GM15510 (cell line): ENCODE data around the gene SIDT1.

Experiments
- POLR2A ChIP-seq: IDR thresholded peaks from 3 replicates; pipeline ENCODE4 v1.6.1; 2011; ENCODE audit warnings: borderline replicate concordance; ENCODE audit not compliant: insufficient read length; ENCODE audit errors: extremely low read depth

Gene SIDT1

DNA sequence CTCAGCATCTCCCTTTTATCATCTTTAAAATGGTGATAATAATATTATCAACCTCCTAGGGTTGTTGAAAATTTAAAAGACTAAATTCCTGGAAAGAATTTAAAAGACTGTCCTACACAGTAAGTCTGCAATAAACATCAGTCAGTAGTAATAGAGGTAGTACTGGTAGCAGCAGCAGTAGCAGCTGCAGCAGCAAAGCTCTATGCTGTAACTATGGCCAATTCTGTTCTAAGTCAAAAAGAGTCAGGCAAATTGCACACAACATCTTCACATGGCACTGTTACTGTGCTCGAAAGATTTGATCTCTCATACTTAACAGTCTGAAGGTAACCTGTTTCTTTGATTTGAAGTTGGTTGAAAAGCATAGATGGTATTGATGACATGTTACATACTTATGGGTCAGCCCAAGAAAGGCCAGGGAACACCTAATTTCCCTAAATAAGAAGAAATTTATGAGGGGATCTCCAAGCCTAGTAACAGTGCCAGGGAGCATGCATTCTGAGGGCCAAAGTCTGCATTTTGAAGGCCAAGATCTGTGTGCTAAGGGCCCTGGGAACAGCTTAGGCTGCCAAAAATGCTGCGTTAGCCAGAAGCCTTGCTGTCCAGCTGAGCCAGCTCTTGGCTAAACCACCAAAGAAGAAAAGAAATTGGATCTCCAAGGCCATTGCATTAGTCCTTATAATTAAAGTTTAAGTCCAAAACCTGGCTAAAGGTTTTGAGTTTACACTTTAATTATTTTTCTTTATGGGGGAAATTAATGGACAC, 68.2 kb downstream of the SIDT1 start:
- TF ChIP-seq POLR2A: no peak

DNA sequence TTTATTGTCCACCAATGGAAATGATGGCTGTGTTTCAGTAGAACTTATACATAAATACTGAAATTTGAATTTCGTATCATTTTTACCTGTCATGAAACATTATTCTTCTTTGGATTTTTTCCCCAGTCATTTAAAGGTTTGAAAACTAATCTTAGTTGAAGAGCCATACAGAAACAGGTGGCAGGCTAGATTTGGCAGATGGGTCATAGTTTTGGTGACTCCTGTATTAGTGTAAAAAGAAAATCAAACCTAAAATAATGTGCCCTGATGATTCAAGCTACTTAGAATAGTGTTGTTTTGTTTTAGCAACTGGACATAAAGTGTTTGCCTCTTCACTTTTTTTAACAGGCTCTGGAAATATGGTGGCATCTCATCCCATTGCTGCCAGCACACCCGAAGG, 68.9 kb downstream of the SIDT1 start:
- TF ChIP-seq POLR2A: no peak

DNA sequence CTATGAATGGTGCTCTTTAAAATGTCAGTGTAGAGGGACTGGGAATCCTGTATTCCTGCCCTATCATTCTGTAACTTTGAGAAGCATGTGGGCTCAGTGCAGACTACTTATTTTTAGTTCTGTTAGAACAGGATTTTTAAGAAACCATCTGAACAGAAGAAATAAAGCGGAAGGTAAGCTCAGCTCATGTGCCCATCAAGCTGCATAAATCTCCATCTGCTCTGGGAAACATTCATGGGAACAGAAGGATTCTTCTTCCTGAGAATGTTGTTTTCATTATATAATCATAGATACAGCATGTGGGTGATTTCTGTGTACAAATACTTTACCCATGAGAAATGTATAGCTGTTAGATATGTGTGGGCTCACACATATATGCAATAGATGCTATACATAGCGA, 69.9 kb downstream of the SIDT1 start:
- TF ChIP-seq POLR2A: no peak

DNA sequence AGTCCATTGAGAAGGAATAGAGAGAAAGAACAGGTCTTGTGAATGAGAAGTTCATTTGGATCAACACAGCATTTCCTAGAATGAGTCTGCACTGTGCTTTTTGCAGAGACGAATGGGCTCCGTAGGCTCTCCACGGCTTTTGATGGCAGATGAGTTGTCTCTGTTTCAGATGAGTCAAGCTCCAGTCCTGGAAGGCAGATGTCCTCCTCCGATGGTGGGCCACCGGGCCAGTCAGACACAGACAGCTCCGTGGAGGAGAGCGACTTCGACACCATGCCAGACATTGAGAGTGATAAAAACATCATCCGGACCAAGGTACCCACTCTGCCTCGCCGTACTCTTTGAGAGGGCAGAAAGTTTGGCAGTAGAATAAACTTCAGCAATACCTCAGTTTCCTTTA, 70.5 kb downstream of the SIDT1 start:
- TF ChIP-seq POLR2A: no peak

DNA sequence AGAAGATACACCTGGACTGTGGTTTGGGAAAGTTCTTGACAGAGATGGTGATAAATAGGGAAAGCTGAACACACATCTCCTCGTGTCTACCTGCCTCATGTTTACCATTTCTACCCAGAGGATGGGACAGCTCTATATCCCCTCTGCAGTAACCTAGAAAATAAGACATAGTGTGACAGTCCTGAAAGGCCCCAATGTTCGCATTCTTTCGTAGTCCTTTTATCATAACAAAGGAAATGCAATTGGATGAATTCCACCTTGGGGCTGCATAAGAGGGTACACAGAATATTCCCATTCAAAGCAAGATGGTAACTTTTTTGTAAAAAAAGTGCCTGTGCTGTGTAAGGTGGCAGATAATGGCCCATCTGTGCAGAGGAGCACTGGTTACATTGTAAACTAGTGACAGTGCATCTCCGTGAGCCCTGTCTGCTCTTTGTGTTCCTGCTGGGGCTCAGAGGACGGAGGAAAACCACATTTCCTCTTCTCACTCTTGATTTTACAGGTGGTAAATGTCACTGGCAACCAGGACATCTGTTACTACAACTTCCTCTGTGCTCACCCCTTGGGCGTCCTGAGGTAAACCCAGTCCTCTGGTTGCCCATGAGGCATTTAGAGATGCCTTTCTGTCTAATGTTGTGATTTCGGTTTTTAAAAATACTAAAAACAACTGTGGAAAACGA, 74.3 kb downstream of the SIDT1 start:
- TF ChIP-seq POLR2A: no peak

DNA sequence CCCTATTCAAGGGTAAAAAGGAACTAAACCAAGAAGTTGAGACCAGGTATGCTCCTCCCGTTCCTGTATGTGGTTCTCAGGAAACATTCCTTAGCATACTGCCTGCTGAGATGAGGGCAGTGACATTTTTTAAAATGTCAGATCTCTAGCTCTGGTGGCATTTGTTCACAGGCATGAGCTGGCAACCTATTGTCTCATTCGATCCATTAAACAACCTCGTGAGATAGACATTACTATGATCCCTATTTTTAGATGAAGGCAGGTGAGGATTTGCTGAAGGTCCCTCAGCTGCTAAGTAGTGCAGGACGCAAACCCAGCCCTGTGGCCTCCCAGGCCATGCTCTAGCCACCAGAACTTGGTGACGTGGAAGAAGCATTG, 74.9 kb downstream of the SIDT1 start:
- TF ChIP-seq POLR2A: no peak

DNA sequence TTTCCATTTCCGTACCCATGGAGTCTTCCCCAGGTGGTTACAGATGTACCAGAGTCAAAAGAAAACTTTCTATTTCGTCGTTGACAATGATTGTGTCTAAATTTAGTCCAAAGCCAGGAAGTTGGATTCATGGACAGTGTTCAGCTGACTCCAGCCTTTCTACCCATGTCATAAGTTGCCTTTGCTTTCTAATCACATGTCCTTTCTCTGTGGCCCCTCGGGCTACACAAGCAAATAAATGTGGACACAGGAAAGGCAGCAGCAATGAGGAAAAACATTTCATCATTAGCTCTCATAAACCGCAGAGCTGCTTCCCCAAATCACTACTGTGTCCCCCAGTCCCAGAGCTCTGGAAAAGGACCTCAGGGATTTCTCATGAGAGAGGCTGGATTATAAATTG, 82.0 kb downstream of the SIDT1 start:
- TF ChIP-seq POLR2A: no peak

DNA sequence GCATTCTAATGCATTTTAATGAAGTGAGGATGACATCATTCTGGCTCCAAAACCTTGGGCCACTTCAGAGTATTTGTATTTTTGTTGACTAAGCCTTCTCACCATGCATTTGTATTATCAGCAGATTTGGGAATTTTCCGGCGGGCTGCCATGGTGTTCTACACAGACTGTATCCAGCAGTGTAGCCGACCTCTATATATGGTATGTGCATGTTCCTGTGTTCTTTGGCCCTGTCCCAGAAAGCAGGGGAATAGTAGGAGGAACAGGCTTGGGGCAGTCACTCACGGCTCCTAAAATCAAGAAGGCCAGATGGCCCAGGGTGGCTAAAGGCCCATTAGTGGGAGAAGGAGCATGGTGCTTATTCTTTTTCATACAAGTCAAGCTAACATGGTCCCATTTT, 83.6 kb downstream of the SIDT1 start:
- TF ChIP-seq POLR2A: no peak

DNA sequence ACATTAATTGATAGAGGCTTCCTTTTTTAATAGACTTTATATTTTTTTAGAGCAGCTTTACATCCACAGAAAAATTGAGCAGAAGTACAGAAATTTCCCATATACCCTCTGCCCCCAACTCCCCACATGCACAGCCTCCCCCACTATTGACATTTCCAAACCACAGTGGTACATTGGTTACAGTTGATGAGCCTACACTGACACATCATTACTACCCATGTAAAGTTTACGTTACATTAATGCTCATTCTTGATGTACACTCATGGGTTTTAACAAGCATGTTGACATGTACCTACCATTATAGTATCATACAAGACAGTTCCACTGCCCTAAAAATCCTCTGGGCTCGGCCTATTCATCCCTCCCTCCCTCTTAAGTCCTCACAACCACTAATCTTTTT, 85.4 kb downstream of the SIDT1 start:
- no peak for TF ChIP-seq POLR2A

DNA sequence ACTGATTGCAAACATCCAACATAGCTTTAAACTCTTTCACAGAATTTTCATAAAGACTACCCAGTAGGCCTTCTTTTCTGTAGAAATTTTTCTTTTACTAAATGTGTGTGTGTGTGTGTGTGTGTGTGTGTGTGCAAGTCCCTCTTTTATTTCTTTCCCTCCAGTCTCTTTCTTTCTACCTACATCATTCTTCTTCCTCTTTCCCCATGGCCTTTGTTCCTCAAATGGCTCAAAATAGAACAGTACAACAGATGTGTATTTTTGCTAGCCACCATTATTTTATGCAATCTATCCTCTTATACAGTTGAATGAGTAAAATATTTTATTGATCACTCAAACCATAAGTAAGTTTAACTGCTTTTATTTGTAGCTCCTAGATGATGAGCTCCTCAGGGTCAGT, 87.7 kb downstream of the SIDT1 start:
- TF ChIP-seq POLR2A: no peak

DNA sequence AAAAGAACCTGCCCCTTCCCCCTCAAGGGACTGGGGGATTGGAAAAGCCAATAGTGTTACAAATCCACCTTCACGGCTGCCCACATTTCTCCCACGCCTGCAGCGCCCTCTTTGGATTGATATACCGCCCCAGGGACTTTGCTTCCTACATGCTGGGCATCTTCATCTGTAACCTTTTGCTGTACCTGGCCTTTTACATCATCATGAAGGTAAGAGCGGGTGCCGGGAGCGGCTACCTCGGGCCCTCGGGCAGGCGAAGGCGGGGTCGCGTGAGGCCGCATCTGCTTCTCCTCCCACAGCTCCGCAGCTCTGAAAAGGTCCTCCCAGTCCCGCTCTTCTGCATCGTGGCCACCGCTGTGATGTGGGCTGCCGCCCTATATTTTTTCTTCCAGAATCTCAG, 91.0 kb downstream of the SIDT1 start:
- TF ChIP-seq POLR2A: no peak

DNA sequence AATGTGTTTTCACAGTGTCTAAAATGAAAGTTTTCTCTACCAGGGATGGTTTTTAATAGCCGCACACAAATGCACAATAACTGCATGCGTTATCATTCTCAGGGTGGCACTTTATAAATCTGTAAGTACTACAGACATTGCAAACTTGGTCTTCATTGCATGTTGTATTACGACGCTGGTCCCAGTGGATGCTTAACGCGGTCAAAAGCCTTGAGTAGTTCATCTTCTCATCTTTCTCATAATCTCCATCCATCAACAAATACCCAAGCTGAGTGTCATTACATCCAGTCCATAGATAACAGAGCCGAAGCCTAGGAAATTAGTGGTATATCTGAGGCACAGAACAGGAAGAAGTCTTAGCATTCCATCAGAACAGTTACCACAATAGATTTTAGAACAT, 91.5 kb downstream of the SIDT1 start:
- TF ChIP-seq POLR2A: no peak

DNA sequence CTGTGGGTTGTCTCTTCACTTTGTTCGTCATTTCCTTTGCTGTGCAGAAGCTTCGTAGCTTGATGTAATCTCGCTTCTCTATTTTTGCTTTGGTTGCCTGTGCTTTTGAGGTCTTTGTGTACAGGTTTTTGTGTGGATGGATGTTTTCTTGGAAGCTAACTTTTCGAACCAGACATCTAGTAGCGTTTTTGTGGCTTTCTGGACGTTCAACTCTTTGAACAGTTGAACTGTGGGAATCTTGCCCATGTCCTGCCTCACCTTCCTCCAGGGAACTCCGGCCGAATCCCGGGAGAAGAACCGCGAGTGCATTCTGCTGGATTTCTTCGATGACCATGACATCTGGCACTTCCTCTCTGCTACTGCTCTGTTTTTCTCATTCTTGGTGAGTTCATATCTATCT, 93.5 kb downstream of the SIDT1 start:
- TF ChIP-seq POLR2A: no peak

DNA sequence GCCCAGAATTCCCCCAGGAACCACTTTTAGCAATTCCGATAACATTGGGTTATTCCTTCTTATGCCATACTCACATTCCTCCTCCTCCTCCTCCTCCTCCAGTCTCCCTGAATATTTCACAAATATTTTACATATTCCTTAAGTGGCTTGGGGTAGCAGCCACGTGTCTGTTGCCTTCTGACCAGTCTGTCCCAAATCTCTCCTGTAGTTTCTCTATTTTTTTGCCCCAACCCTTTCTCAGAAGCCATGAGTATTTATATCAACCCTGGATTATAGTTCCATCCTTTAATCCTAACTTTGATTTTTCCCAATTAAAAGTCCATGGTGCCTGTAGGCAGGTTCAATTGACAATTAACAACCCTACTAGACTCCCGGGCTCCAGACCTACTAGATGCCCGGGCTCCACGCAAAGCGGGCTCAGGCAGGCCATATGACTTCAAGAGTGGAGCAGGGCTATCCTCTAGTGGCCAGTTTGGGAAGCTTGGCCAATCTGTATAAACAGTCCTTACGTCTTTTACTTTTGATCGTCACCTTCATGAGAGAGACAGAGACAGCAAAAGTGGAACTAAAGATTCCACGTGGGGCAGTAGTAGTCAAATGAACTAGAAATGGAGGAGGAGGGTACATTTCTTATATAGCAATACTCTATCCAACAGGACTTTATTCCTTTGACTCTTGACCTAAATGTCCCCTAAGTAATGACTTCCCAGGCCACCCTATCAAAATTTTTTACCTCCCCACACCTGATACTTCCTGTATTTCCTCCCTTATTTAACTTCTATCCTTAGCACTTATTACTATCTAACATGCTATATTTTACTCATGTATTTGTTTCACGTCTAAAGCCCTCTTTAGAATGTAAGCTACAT, 94.4 kb downstream of the SIDT1 start:
- TF ChIP-seq POLR2A: no peak

DNA sequence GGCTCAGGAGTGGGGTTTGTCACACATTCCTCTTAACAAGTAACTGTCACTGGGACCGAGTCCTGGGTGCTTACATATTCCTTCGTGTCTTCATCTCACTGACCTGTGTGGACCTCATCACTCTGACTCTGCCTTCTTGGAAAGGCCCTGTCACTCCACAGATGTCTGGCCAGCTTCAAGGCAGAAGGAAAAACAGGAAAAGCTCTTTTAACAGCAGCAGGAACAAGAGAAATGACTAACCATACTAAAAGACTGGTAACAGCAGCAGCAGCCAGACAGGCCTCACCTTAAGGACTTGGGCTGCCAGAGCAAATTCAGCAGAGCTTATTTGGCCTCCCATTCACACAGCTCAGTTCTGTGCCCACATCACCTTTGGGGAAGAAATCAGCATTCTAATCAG, 96.0 kb downstream of the SIDT1 start:
- no peak for TF ChIP-seq POLR2A
